GM12878 (cell line): ENCODE data around the gene EPHA1. TPM values are rescaled to one million over a fixed set of nuclear protein-coding genes. Genes with fewer than 3 reads are reported as not detected.

Source experiments
- ATAC-seq: fragments of 200-7000 bp; cut with Tn5 transposase; 3 replicates; pipeline ENCODE4 v1.9.1; 2020; ENCODE audit warnings: mild to moderate bottlenecking, moderate library complexity
- BruUV-seq: library from RNA; stranded (reverse); fragments of 400-500 nt; replicated peaks from 2 replicates; lab custom pipeline; 2021; lab: Mats Ljungman, UMichigan
- CTCF ChIA-PET: fragments of 300-600 bp; sonication (Branson Sonifier 250); formaldehyde crosslinking; extraction: SDS; loops from one replicate; lab custom pipeline; 2021; ENCODE audit warnings: inconsistent platforms; lab: Yijun Ruan, JAX
- POLR2A ChIA-PET: fragments of 350-600 bp; formaldehyde crosslinking; extraction: SDS; loops from one replicate; lab custom pipeline; 2021; ENCODE audit warnings: inconsistent platforms; lab: Charles Lee
- RAD21 ChIA-PET: fragments of 300-600 bp; sonication (Branson Sonifier 250); formaldehyde crosslinking; loops from one replicate; lab custom pipeline; 2023; ENCODE audit warnings: antibody characterized with exemption; ENCODE audit not compliant: unreplicated experiment; lab: Charles Lee
- SMC1A ChIA-PET: fragments of 300-600 bp; sonication (Branson Sonifier 250); formaldehyde crosslinking; loops from one replicate; lab custom pipeline; 2023; ENCODE audit not compliant: unreplicated experiment, uncharacterized antibody; lab: Charles Lee
- DNase-seq: peaks from one replicate; pipeline ENCODE4 v3.0.0-alpha.2; 2011; ENCODE audit warnings: low read depth, low spot score
- FAIRE-seq: peaks from 3 replicates; lab custom pipeline; 2011; peaks lifted over from hg19 to GRCh38; lab: Jason Lieb, UNC
- H2AFZ ChIP-seq: 2 replicates; pipeline ENCODE4 v1.6.0; 2011; ENCODE audit warnings: low read depth, low read length, control low read depth; ENCODE audit not compliant: control insufficient read depth
- H3K27ac ChIP-seq: 2 replicates; pipeline ENCODE4 v1.5.1; 2011; ENCODE audit warnings: control low read depth; ENCODE audit not compliant: control insufficient read depth, insufficient read depth
- H3K27me3 ChIP-seq, 2 experiments: replicated peaks in 1 of 2; 2 replicates each; pipeline versions ENCODE4 v1.6.0 to v1.6.1; 2011; ENCODE audit warnings: low read length in 1 of 2; ENCODE audit not compliant: control insufficient read depth in 2 of 2, insufficient read depth in 2 of 2
- H3K36me3 ChIP-seq, 2 experiments: 2 replicates each; pipeline ENCODE4 v1.5.1; 2011; ENCODE audit warnings: low read length in 1 of 2; ENCODE audit not compliant: control insufficient read depth in 2 of 2, insufficient read depth in 2 of 2
- H3K4me1 ChIP-seq: 2 replicates; pipeline ENCODE4 v1.6.1; 2011; ENCODE audit warnings: mild to moderate bottlenecking, low read length, moderate library complexity, mixed read lengths; ENCODE audit not compliant: control insufficient read depth, insufficient read depth
- H3K4me2 ChIP-seq: 2 replicates; pipeline ENCODE4 v1.6.0; 2011; ENCODE audit warnings: control low read depth; ENCODE audit not compliant: control insufficient read depth, insufficient read depth
- H3K4me3 ChIP-seq: fragments of 200-600 bp; sonication (generic); 2 replicates; pipeline ENCODE4 v1.5.1; 2016
- H3K79me2 ChIP-seq: 2 replicates; pipeline ENCODE4 v1.6.0; 2011; ENCODE audit warnings: low read length; ENCODE audit not compliant: control insufficient read depth, insufficient read depth
- H3K9ac ChIP-seq: 2 replicates; pipeline ENCODE4 v1.8.0; 2011; ENCODE audit warnings: low read length, control low read depth, mixed read lengths; ENCODE audit not compliant: control insufficient read depth, insufficient read depth
- H3K9me3 ChIP-seq: replicated peaks from 3 replicates; pipeline ENCODE4 v1.5.1; 2011; ENCODE audit warnings: mild to moderate bottlenecking, low read length; ENCODE audit not compliant: control insufficient read depth, insufficient read depth
- H4K20me1 ChIP-seq: 2 replicates; pipeline ENCODE4 v1.6.0; 2011; ENCODE audit not compliant: control insufficient read depth, insufficient read depth
- NFYA ChIP-seq: IDR thresholded peaks from 2 replicates; pipeline ENCODE4 v1.6.1; 2011; ENCODE audit warnings: low read depth, mild to moderate bottlenecking, low read length, improper control_type of control experiment, borderline replicate concordance
- NKRF ChIP-seq: fragments of 450-650 bp; conservative IDR thresholded peaks from 2 replicates; pipeline ENCODE4 v1.6.1; 2017; ENCODE audit warnings: mild to moderate bottlenecking, moderate library complexity
- ZNF622 ChIP-seq: fragments of 450-650 bp; IDR thresholded peaks from 2 replicates; pipeline ENCODE4 v1.6.1; 2017; ENCODE audit warnings: mild to moderate bottlenecking, inconsistent platforms
- WGBS: methylation state at CpG from one replicate; pipeline ENCODE4 v1.1.6; 2016; ENCODE audit warnings: low lambda C conversion rate; ENCODE audit not compliant: insufficient replicate concordance, insufficient coverage; ENCODE audit errors: missing lambda C conversion rate; 5-methylcytosine and 5-hydroxymethylcytosine counted together
- in situ Hi-C: fragments of 300-500 bp; cut with MboI; formaldehyde crosslinking; loops from 9 replicates; pipeline ENCODE4 v1.14.3; 2018; ENCODE audit warnings: mixed read lengths
- intact Hi-C: fragments of 100-400 bp; cut with micrococcal nuclease; formaldehyde crosslinking; loops from one replicate; pipeline ENCODE4 v1.14.2; 2022; ENCODE audit not compliant: unreplicated experiment
- polyA plus RNA-seq, 11 experiments: library from polyadenylated mRNA; depleted of rRNA in 4 of 11; unstranded in 6 of 11; stranded (reverse) in 5 of 11; fragments of >200 nt; fragmentation: Nextera tagmentation in 4 of 11; fragmentation: Illumina TruSeq in 1 of 11; extraction: Ambion mirVana in 4 of 11; extraction: Trizol in 1 of 11; gene quantifications; 1 replicate in 1 of 11; 2 replicates in 10 of 11; pipeline versions ENCODE4 v1.2.1 to v1.2.3, GENCODE V29; 2011 to 2016; ENCODE audit warnings: inconsistent platforms in 2 of 11, missing spikeins in 2 of 11, low read depth in 1 of 11
- total RNA-seq, 4 experiments: library from RNA; depleted of rRNA in 3 of 4; stranded (reverse); fragments of >200 nt in 3 of 4; fragmentation: Illumina TruSeq in 1 of 4; extraction: Trizol in 1 of 4; gene quantifications; 2 replicates each; pipeline versions ENCODE4 v1.2.1 to v1.2.3, GENCODE V29; 2013 to 2021
- TF ChIP-seq, protein P1 (sequence below): fragments of 450-650 bp; formaldehyde crosslinking; IDR thresholded peaks from 2 replicates; pipeline ENCODE4 v1.5.0; 2022; ENCODE audit warnings: mild to moderate bottlenecking, missing genetic modification characterization

Gene EPHA1
- total and polyA plus RNA-seq, 10 of the 15 experiments (the other 5 are each of a cell fraction or from before 2014, with no cell fraction given): 0.11 to 0.35 (median 0.24) TPM; not detected in 6

DNA sequence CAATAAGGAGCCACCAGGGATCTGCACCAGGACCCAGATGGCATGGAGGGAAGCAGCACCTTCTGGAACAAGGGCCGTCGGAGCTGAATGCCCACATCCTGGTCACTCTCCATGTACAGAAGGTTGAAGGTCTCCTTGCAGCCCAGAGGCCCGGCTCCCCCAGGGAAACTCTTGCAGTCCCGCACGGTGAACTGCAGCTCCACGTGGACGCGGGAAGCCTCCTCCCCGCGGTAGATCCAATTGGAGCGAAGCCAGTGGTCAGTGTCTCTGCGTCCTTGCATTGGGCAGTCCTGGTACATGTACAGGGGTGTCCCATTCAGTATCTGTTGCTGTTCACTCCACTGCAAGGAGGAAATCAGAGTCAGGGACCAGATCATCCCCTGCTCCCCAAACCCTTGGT lies 7.4 kb downstream of the EPHA1 start:
- TF ChIP-seq, protein P1, sequence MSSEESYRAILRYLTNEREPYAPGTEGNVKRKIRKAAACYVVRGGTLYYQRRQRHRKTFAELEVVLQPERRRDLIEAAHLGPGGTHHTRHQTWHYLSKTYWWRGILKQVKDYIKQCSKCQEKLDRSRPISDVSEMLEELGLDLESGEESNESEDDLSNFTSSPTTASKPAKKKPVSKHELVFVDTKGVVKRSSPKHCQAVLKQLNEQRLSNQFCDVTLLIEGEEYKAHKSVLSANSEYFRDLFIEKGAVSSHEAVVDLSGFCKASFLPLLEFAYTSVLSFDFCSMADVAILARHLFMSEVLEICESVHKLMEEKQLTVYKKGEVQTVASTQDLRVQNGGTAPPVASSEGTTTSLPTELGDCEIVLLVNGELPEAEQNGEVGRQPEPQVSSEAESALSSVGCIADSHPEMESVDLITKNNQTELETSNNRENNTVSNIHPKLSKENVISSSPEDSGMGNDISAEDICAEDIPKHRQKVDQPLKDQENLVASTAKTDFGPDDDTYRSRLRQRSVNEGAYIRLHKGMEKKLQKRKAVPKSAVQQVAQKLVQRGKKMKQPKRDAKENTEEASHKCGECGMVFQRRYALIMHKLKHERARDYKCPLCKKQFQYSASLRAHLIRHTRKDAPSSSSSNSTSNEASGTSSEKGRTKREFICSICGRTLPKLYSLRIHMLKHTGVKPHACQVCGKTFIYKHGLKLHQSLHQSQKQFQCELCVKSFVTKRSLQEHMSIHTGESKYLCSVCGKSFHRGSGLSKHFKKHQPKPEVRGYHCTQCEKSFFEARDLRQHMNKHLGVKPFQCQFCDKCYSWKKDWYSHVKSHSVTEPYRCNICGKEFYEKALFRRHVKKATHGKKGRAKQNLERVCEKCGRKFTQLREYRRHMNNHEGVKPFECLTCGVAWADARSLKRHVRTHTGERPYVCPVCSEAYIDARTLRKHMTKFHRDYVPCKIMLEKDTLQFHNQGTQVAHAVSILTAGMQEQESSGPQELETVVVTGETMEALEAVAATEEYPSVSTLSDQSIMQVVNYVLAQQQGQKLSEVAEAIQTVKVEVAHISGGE (CRISPR knock-in tag): no peak
- TF ChIP-seq ZNF622 (no peak), NFYA (no peak), NKRF (no peak)
- TF ChIP-seq, all 136 proteins: peak for 0
- Histone ChIP-seq H3K4me2 (no peak overlapping the region), H3K36me3 (no peaks in the 10 kb centered on the region), H3K4me1 (no peaks in the 10 kb centered on the region), H3K27me3 (peaks cover 0 to under 1% of the 10 kb centered on the region in 2 experiments; a peak in 2 of 4 replicates), H3K79me2 (no peaks in the 10 kb centered on the region), H2AFZ (no peak overlapping the region), H4K20me1 (no peaks in the 10 kb centered on the region), H3K4me3 (no peak overlapping the region), H3K9ac (no peak overlapping the region), H3K27ac (no peak overlapping the region), H3K9me3 (no peaks in the 10 kb centered on the region)
- no peak for DNase-seq
- POLR2A ChIA-PET: no interaction called here
- in situ Hi-C loops (no loop called here), intact Hi-C loops (no loop called here)
- no TSS peak for BruUV-seq
- no peak for FAIRE-seq
- RAD21 ChIA-PET: no interaction called here
- CTCF ChIA-PET: interaction anchor here (1.4 to 2.3 kb wide), 2 partner anchors 14 to 16 kb away, joined by 3 to 10 read pairs; no protein-coding TSS in a partner anchor
- 84% methylated on average over 12 of the region's 12 CpGs for WGBS
- ATAC-seq: no peak
- SMC1A ChIA-PET: no interaction called here
